ENCODE data around the gene MECP2.

GRCh38 chrX:154121207-154121606 is 23.7 kb upstream of the MECP2 start:
- TF ChIP-seq EP300 (IDR thresholded peaks at IDR 0.05) (no peak), CTCF (IDR thresholded peaks at IDR 0.05) (no peak), POLR2A (IDR thresholded peaks at IDR 0.05) (no peak)
